K562 (cell line): Measurements from ENCODE around the gene NAV2.

ENCODE experiments used
- EGR1 ChIP-seq: fragments of 450-650 bp; conservative IDR thresholded peaks from 2 replicates; pipeline ENCODE4 v1.6.1; 2017; ENCODE audit warnings: mild to moderate bottlenecking
- ETV1 ChIP-seq: fragments of 450-650 bp; conservative IDR thresholded peaks from 2 replicates; pipeline ENCODE4 v1.6.1; 2016; ENCODE audit warnings: missing genetic modification characterization, control low read depth, low read depth, missing compliant biosample characterization
- EZH2 ChIP-seq: IDR thresholded peaks from 2 replicates; pipeline ENCODE4 v1.6.1; 2012; ENCODE audit warnings: low read depth, mild to moderate bottlenecking, inconsistent platforms, low read length, borderline replicate concordance
- JUN ChIP-seq, 2 experiments: sonication (generic) in 1 of 2; formaldehyde crosslinking in 1 of 2; IDR thresholded peaks; 2 replicates each; pipeline versions ENCODE4 v1.6.1 to v1.8.0; 2012 to 2022; ENCODE audit warnings: borderline replicate concordance in 2 of 2, mild to moderate bottlenecking in 2 of 2, improper control_type of control experiment in 1 of 2, low read depth in 1 of 2, low read length in 1 of 2, missing genetic modification reagents in 1 of 2
- MAFK ChIP-seq: IDR thresholded peaks from 2 replicates; pipeline ENCODE4 v1.6.1; 2011; ENCODE audit warnings: low read length, improper control_type of control experiment
- NRF1 ChIP-seq, 2 experiments: fragments of 450-650 bp; IDR thresholded peaks in 1 of 2; conservative IDR thresholded peaks in 1 of 2; 2 replicates each; pipeline ENCODE4 v1.6.1; 2014; ENCODE audit warnings: mild to moderate bottlenecking in 2 of 2
- POLR2A ChIP-seq: fragments of 450-650 bp; conservative IDR thresholded peaks from 2 replicates; pipeline ENCODE4 v1.6.1; 2016
- RBFOX2 ChIP-seq: fragments of 200-400 bp; formaldehyde crosslinking; IDR thresholded peaks from 2 replicates; pipeline ENCODE4 v1.6.1; 2017; ENCODE audit warnings: low read depth, mild to moderate bottlenecking, low read length, moderate library complexity
- SIN3A ChIP-seq, 2 experiments: fragments of 150-350 bp in 1 of 2; IDR thresholded peaks; 2 replicates each; pipeline ENCODE4 v1.6.1; 2011 to 2016; ENCODE audit warnings: borderline replicate concordance in 2 of 2, low read depth in 2 of 2, low read length in 2 of 2, mild to moderate bottlenecking in 2 of 2, moderate library complexity in 2 of 2; ENCODE audit not compliant: control insufficient read depth in 1 of 2
- ZSCAN29 ChIP-seq: fragments of 450-650 bp; IDR thresholded peaks from 2 replicates; pipeline ENCODE4 v1.6.1; 2017
- TF ChIP-seq, protein P1 (sequence below), 3 experiments: fragments of 200-800 bp in 1 of 3; sonication (Bioruptor generic) in 1 of 3; sonication (generic) in 1 of 3; formaldehyde crosslinking in 1 of 3; IDR thresholded peaks; 2 replicates each; pipeline versions ENCODE4 v1.6.1 to v1.8.0; 2016 to 2022; ENCODE audit warnings: mild to moderate bottlenecking in 2 of 3, missing compliant biosample characterization in 2 of 3, missing genetic modification characterization in 2 of 3, missing genetic modification reagents in 1 of 3
- TF ChIP-seq, protein P2 (sequence below): fragments of 250-450 bp; sonication (Bioruptor Pico); IDR thresholded peaks from 2 replicates; pipeline ENCODE4 v1.5.0; 2020; ENCODE audit warnings: mild to moderate bottlenecking

DNA sequence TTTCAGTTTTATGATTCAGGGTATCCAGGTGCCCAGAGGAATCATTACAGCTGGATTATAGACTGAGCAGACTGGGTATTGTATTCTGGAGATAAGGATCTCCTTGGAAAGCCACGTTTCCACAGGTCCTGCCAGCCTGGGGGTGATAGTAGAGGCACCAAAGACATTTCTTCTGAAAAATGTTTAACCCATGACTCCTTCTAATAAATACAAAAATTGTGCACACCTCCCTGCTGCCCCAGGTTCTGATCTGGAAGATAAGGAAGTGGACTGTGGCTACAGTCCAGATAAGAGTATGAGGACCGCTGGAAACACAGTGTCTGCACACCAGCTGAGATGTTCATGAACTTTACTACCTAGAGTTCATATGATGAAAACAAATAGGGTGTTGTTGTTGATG lies 255.2 kb downstream of the NAV2 start:
- TF ChIP-seq ETV1 (tag): no peak
- TF ChIP-seq MAFK: no peak
- no peak for TF ChIP-seq EZH2
- no peak for TF ChIP-seq NRF1 (conservative IDR thresholded peaks at IDR 0.05 in 1 of 2, IDR thresholded peaks at IDR 0.05 in 1 of 2)
- TF ChIP-seq SIN3A (IDR thresholded peaks at IDR 0.05; ENCODE audit: borderline replicate concordance in 2 of 2, control insufficient read depth in 1 of 2, low read depth in 2 of 2, low read length in 2 of 2): no peak
- TF ChIP-seq POLR2A: no peak
- no peak for TF ChIP-seq EGR1
- TF ChIP-seq, protein P1, sequence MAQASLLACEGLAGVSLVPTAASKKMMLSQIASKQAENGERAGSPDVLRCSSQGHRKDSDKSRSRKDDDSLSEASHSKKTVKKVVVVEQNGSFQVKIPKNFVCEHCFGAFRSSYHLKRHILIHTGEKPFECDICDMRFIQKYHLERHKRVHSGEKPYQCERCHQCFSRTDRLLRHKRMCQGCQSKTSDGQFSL (CRISPR knock-in tag; IDR thresholded peaks at IDR 0.05): no peak
- TF ChIP-seq, protein P1 (tag; IDR thresholded peaks at IDR 0.05): no peak
- TF ChIP-seq, protein P2, sequence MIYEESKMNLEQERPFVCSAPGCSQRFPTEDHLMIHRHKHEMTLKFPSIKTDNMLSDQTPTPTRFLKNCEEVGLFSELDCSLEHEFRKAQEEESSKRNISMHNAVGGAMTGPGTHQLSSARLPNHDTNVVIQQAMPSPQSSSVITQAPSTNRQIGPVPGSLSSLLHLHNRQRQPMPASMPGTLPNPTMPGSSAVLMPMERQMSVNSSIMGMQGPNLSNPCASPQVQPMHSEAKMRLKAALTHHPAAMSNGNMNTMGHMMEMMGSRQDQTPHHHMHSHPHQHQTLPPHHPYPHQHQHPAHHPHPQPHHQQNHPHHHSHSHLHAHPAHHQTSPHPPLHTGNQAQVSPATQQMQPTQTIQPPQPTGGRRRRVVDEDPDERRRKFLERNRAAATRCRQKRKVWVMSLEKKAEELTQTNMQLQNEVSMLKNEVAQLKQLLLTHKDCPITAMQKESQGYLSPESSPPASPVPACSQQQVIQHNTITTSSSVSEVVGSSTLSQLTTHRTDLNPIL (CRISPR knock-in tag): no peak
- TF ChIP-seq ZSCAN29: no peak
- TF ChIP-seq RBFOX2: no peak
- TF ChIP-seq JUN (IDR thresholded peaks at IDR 0.05; ENCODE audit: borderline replicate concordance, low read depth, low read length): no peak
- TF ChIP-seq JUN (CRISPR knock-in tag; IDR thresholded peaks at IDR 0.05; ENCODE audit: borderline replicate concordance): no peak
